Ishikawa (cell line): Measurements from ENCODE around the gene MTRR.

Experiments
- CEBPB ChIP-seq: IDR thresholded peaks from 2 replicates; pipeline ENCODE4 v1.6.1; 2012
- CREB1 ChIP-seq: IDR thresholded peaks from 2 replicates; pipeline ENCODE4 v1.6.1; 2012; ENCODE audit warnings: low read depth
- EP300 ChIP-seq: IDR thresholded peaks from 2 replicates; pipeline ENCODE4 v1.6.1; 2012; ENCODE audit warnings: borderline replicate concordance
- FOXM1 ChIP-seq: IDR thresholded peaks from 2 replicates; pipeline ENCODE4 v1.6.1; 2012; ENCODE audit warnings: low read depth, borderline replicate concordance
- MAX ChIP-seq: IDR thresholded peaks from 2 replicates; pipeline ENCODE4 v1.6.1; 2012
- NFIC ChIP-seq: IDR thresholded peaks from 2 replicates; pipeline ENCODE4 v1.6.1; 2012
- RAD21 ChIP-seq: IDR thresholded peaks from 2 replicates; pipeline ENCODE4 v1.6.1; 2012; ENCODE audit warnings: low read depth
- REST ChIP-seq: IDR thresholded peaks from 2 replicates; pipeline ENCODE4 v1.6.1; 2012; ENCODE audit warnings: low read depth, mild to moderate bottlenecking
- TAF1 ChIP-seq: IDR thresholded peaks from 2 replicates; pipeline ENCODE4 v1.6.1; 2012; ENCODE audit warnings: low read depth, mild to moderate bottlenecking
- TCF12 ChIP-seq: IDR thresholded peaks from 2 replicates; pipeline ENCODE4 v1.6.1; 2012; ENCODE audit warnings: low read depth
- USF1 ChIP-seq: IDR thresholded peaks from 2 replicates; pipeline ENCODE4 v1.6.1; 2012
- YY1 ChIP-seq: IDR thresholded peaks from 2 replicates; pipeline ENCODE4 v1.6.1; 2012; ENCODE audit warnings: low read depth
- ZBTB7A ChIP-seq: IDR thresholded peaks from 2 replicates; pipeline ENCODE4 v1.6.1; 2012; ENCODE audit warnings: low read depth

GRCh38 chr5:7916171-7916804, 47.3 kb downstream of the MTRR start:
- TF ChIP-seq MAX (no peak), CREB1 (no peak), TAF1 (no peak), FOXM1 (no peak), ZBTB7A (no peak), TCF12 (no peak), YY1 (no peak), CEBPB (no peak), EP300 (no peak), RAD21 (no peak), REST (no peak), NFIC (no peak), USF1 (no peak)
